B cell (primary cell): ENCODE data around the gene CDCA8. TPM values are rescaled to one million over a fixed set of nuclear protein-coding genes. Genes with fewer than 3 reads are reported as not detected.
A peak's percentile ranks its signal among the peaks of the same experiment; 100 is the strongest.
"Not testable (repeated sequence)": the region's sequence is repeated elsewhere in the genome, so short reads cannot be mapped to it uniquely, and the experiment has no call there.

Experiments
- ATAC-seq: fragments of 200-7000 bp; cut with Tn5 transposase; one replicate; pipeline ENCODE4 v1.10.0; 2021; ENCODE audit warnings: low read depth, mild to moderate bottlenecking, moderate number of reproducible peaks, moderate library complexity
- CTCF ChIA-PET: fragments of 350-600 bp; sonication (Branson Sonifier 250); formaldehyde crosslinking; loops from one replicate; lab custom pipeline; 2021; ENCODE audit warnings: antibody characterized with exemption, inconsistent platforms; lab: Charles Lee
- POLR2A ChIA-PET: fragments of 350-600 bp; sonication (Branson Sonifier 250); formaldehyde crosslinking; loops from one replicate; lab custom pipeline; 2021; ENCODE audit warnings: antibody characterized with exemption; lab: Charles Lee
- DNase-seq: peaks from one replicate; pipeline ENCODE4 v3.0.0; 2013
- H2AFZ ChIP-seq: 2 replicates; pipeline ENCODE4 v1.6.1; 2012; ENCODE audit warnings: mild to moderate bottlenecking, low read depth, low read length; ENCODE audit not compliant: insufficient read depth, poor library complexity, severe bottlenecking
- H3K27ac ChIP-seq, 2 donors: 1 replicate in 1 of 2; 2 replicates in 1 of 2; pipeline ENCODE4 v1.5.1; 2012 to 2013; ENCODE audit warnings: low read length in 2 of 2, mild to moderate bottlenecking in 2 of 2, moderate library complexity in 1 of 2
- H3K27me3 ChIP-seq, 4 experiments: fragments of 200-600 bp in 1 of 4; sonication (generic) in 1 of 4; replicated peaks in 1 of 4; 1 replicate in 2 of 4; 2 replicates in 2 of 4; pipeline versions ENCODE4 v1.6.1 to v1.7.0; 2013 to 2016; ENCODE audit warnings: low read length in 3 of 4, mild to moderate bottlenecking in 2 of 4, mixed read lengths in 1 of 4, moderate library complexity in 1 of 4; ENCODE audit not compliant: insufficient read depth in 4 of 4, control insufficient read depth in 3 of 4; ENCODE audit errors: control extremely low read depth in 1 of 4
- H3K36me3 ChIP-seq, 2 experiments: replicated peaks in 1 of 2; 1 replicate in 1 of 2; 2 replicates in 1 of 2; pipeline versions ENCODE4 v1.6.1 to v1.7.1; 2013; ENCODE audit warnings: low read length in 1 of 2; ENCODE audit not compliant: insufficient read depth in 2 of 2, control insufficient read depth in 1 of 2; ENCODE audit errors: control extremely low read depth in 1 of 2, extremely low read depth in 1 of 2
- H3K4me1 ChIP-seq, 2 donors: fragments of 200-600 bp in 1 of 2; sonication (generic) in 1 of 2; 1 replicate in 1 of 2; 2 replicates in 1 of 2; pipeline versions ENCODE4 v1.5.1 to v1.6.1; 2013 to 2017; ENCODE audit warnings: low read length in 2 of 2; ENCODE audit not compliant: control insufficient read depth in 2 of 2, insufficient read depth in 2 of 2
- H3K4me2 ChIP-seq: replicated peaks from 2 replicates; pipeline ENCODE3; 2012; ENCODE audit warnings: mild to moderate bottlenecking, low read depth, low read length; ENCODE audit not compliant: poor library complexity, severe bottlenecking
- H3K4me3 ChIP-seq, 5 experiments: fragments of 200-600 bp in 1 of 5; sonication (generic) in 1 of 5; 1 replicate in 3 of 5; 2 replicates in 2 of 5; pipeline versions ENCODE4 v1.5.1 to v1.7.0; 2011 to 2016; ENCODE audit warnings: low read length in 4 of 5, mild to moderate bottlenecking in 4 of 5, low read depth in 2 of 5, control low read depth in 1 of 5, moderate library complexity in 1 of 5; ENCODE audit not compliant: insufficient read depth in 1 of 5; ENCODE audit errors: control extremely low read depth in 1 of 5, extremely low read depth in 1 of 5
- H3K79me2 ChIP-seq: fragments of 200-600 bp; sonication (generic); one replicate; pipeline ENCODE4 v1.6.0; 2016; ENCODE audit warnings: low read length; ENCODE audit not compliant: control insufficient read depth, insufficient read depth
- H3K9ac ChIP-seq: fragments of 200-600 bp; sonication (generic); 2 replicates; pipeline ENCODE4 v1.6.1; 2017; ENCODE audit warnings: mild to moderate bottlenecking, low read length, moderate library complexity
- H3K9me3 ChIP-seq, 3 donors: one replicate each; pipeline versions ENCODE4 v1.6.1 to v1.7.1; 2013; ENCODE audit warnings: low read length in 2 of 3; ENCODE audit not compliant: control insufficient read depth in 2 of 3, insufficient read depth in 1 of 3; ENCODE audit errors: control extremely low read depth in 1 of 3
- H4K20me1 ChIP-seq: 2 replicates; pipeline ENCODE4 v1.6.0; 2012; ENCODE audit warnings: mild to moderate bottlenecking, low read length; ENCODE audit not compliant: insufficient read depth, control insufficient read depth, poor library complexity, severe bottlenecking
- H3K27ac Mint-ChIP-seq: one replicate; pipeline ENCODE4 v1.8.0; 2021; ENCODE audit warnings: mixed read lengths
- H3K27me3 Mint-ChIP-seq: one replicate; pipeline ENCODE4 v1.8.0; 2021; ENCODE audit warnings: mixed read lengths
- H3K4me1 Mint-ChIP-seq: one replicate; pipeline ENCODE4 v1.8.0; 2021; ENCODE audit warnings: mixed read lengths
- H3K4me3 Mint-ChIP-seq: one replicate; pipeline ENCODE4 v1.8.0; 2021; ENCODE audit warnings: mixed read lengths
- H3K9me3 Mint-ChIP-seq: one replicate; pipeline ENCODE4 v1.8.0; 2022; ENCODE audit warnings: mixed read lengths; ENCODE audit not compliant: insufficient read depth
- CTCF ChIP-seq: fragments of 200-600 bp; IDR thresholded peaks from one replicate; pipeline ENCODE4 v1.8.0; 2022; ENCODE audit warnings: antibody characterized with exemption, mild to moderate bottlenecking
- EZH2 ChIP-seq: IDR thresholded peaks from 2 replicates; pipeline ENCODE4 v1.6.1; 2012; ENCODE audit warnings: borderline replicate concordance, low read depth, mild to moderate bottlenecking, moderate library complexity, low read length; ENCODE audit not compliant: insufficient read depth, poor library complexity, severe bottlenecking
- WGBS: methylation state at CpG from one replicate; pipeline ENCODE4 v1.1.5; 2013; ENCODE audit warnings: missing lambda C conversion rate; ENCODE audit not compliant: insufficient coverage; 5-methylcytosine and 5-hydroxymethylcytosine counted together
- intact Hi-C: fragments of 100-400 bp; cut with micrococcal nuclease; formaldehyde crosslinking; loops from one replicate; pipeline ENCODE4 v1.10.0; 2022
- polyA plus RNA-seq: library from polyadenylated mRNA; depleted of rRNA; stranded (reverse); fragments of >200 nt; gene quantifications from 2 replicates; pipeline ENCODE4 v1.2.3, GENCODE V29; 2012
- total RNA-seq, 2 donors: library from RNA; stranded (reverse); fragments of 120-200 nt in 1 of 2; gene quantifications; 1 replicate in 1 of 2; 2 replicates in 1 of 2; pipeline versions ENCODE4 v1.2.3 to v1.2.4, GENCODE V29; 2013 to 2022

Gene CDCA8
- total and polyA plus RNA-seq, 2 donors (not counting 1 experiment from before 2014, with no cell fraction given), result 1.3 to 1.6 TPM

DNA sequence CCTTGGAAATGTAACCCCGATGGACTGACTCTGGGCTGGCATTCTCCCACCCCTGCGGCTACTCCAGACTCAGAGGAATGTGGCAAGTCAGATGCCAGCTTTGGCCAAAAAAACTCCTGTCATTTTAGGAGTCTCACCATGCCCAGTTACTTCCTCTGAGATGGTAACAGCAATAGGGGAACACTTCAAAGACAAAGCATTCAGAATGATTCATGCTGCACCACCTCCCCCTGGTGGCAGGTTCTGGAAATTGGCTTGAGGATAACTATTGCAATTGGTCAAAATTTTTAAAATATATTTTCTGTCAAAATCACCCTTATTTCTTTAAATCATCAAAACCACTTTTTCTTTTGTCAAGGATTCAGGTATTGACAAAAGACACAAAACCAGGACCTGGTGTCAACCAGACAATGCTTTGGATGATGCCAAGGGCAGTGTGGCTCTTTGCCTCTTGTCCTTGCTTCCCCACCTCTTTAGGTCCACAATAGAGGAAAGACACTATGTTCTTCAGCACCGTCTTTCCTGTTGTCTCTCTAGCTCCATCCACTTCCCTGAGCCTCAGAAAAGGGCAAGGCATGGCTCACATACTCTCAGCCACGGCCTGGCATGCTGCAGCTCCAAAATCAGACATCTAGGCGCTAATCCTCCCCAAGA is 9.9 kb upstream of the CDCA8 start:
- Histone ChIP-seq H3K4me1 (peaks cover 3 to 11% of the 10 kb centered on the region in 2 donors), H3K79me2 (no peaks in the 10 kb centered on the region), H3K27me3 (no peaks in the 10 kb centered on the region), H3K36me3 (peaks cover 15 to 40% of the 10 kb centered on the region in 2 experiments), H3K4me2 (no peak overlapping the region), H3K27ac (peak overlapping the region; percentile 15 to 66), H4K20me1 (no peaks in the 10 kb centered on the region), H3K9me3 (no peaks in the 10 kb centered on the region), H3K4me3 (no peak overlapping the region), H3K9ac (no peak overlapping the region), H2AFZ (peak overlapping the region; percentile 61)
- intact Hi-C loops, result loop anchor here (1.0 to 2.0 kb wide), 5 partner anchors 79 to 227 kb away; partner anchors contain the start of gene MEAF6
- ATAC-seq, result peak; percentile 84
- POLR2A ChIA-PET, result interaction anchor here (0.6 kb wide), 1 partner anchor 79 kb away, joined by 3 read pairs; no protein-coding TSS in a partner anchor
- CTCF ChIA-PET, result interaction anchor here (0.6 to 15.6 kb wide), 32 partner anchors 9 to 1166 kb away, joined by 3 to 328 read pairs (median 4); partner anchors contain the start of genes C1orf122, CDCA8, GNL2 and MEAF6
- Mint-ChIP-seq H3K4me1 (peaks cover 7% of the 10 kb centered on the region), H3K27me3 (no peaks in the 10 kb centered on the region), H3K4me3 (no peak overlapping the region), H3K27ac (peak overlapping the region; percentile 84), H3K9me3 (no peaks in the 10 kb centered on the region)
- 82% methylated on average over 4 of the region's 5 CpGs for WGBS
- peak; percentile 81 for DNase-seq
- TF ChIP-seq CTCF (peak; percentile 94), EZH2 (no peak)

- ATAC-seq, POLR2A ChIA-PET, intact Hi-C loops, H3K4me3 Mint-ChIP-seq, H3K27ac Mint-ChIP-seq, H2AFZ ChIP-seq, DNase-seq, H3K9me3 ChIP-seq, H3K79me2 ChIP-seq, H3K9me3 Mint-ChIP-seq, H3K27ac ChIP-seq, H3K27me3 ChIP-seq, H3K4me2 ChIP-seq, H3K4me3 ChIP-seq, H3K9ac ChIP-seq, H4K20me1 ChIP-seq, H3K27me3 Mint-ChIP-seq: not testable (repeated sequence)
- H3K4me1 Mint-ChIP-seq, result peaks cover 12% of the 10 kb centered on the region
- CTCF ChIA-PET, result interaction anchor here (1.0 to 15.6 kb wide), 8 partner anchors 10 to 229 kb away, joined by 3 to 328 read pairs (median 10); partner anchors contain the start of gene MTF1
- peaks cover 20 to 43% of the 10 kb centered on the region in 2 experiments for H3K36me3 ChIP-seq
- peaks cover 3 to 11% of the 10 kb centered on the region in 2 donors for H3K4me1 ChIP-seq
- WGBS, result 96% methylated on average over 4 of the region's 9 CpGs
Observed at GRCh38 chr1:37684182-37684581, 8.1 kb upstream of the CDCA8 start.
